Smooth muscle cell (in vitro differentiated cells): Measurements from ENCODE around the gene MYO1B. TPM values are rescaled to one million over a fixed set of nuclear protein-coding genes. Genes with fewer than 3 reads are reported as not detected.
A peak's percentile ranks its signal among the peaks of the same experiment; 100 is the strongest.

Experiments used
- DNase-seq: peaks from one replicate; lab custom pipeline; 2025; ENCODE audit not compliant: unreplicated experiment; lab: John Stamatoyannopoulos, UW
- H2AFZ ChIP-seq: fragments of 200-600 bp; sonication (generic); 2 replicates; pipeline ENCODE4 v1.6.0; 2016; ENCODE audit warnings: antibody characterized with exemption, low read depth, mild to moderate bottlenecking
- H3F3A ChIP-seq: fragments of 200-600 bp; sonication (generic); 2 replicates; pipeline ENCODE4 v1.6.0; 2017; ENCODE audit warnings: antibody characterized with exemption, low read depth
- H3K27ac ChIP-seq: fragments of 200-600 bp; sonication (generic); 2 replicates; pipeline ENCODE4 v1.5.1; 2016; ENCODE audit warnings: low read depth, mild to moderate bottlenecking
- H3K27me3 ChIP-seq: fragments of 200-600 bp; sonication (generic); 2 replicates; pipeline ENCODE4 v1.6.1; 2016; ENCODE audit warnings: low read depth, mild to moderate bottlenecking
- H3K36me3 ChIP-seq: fragments of 200-600 bp; sonication (generic); 2 replicates; pipeline ENCODE4 v1.5.1; 2016; ENCODE audit warnings: low read depth
- H3K4me1 ChIP-seq: fragments of 200-600 bp; sonication (generic); 2 replicates; pipeline ENCODE4 v1.5.1; 2016; ENCODE audit warnings: low read depth
- H3K4me2 ChIP-seq: fragments of 200-600 bp; sonication (generic); 2 replicates; pipeline ENCODE4 v1.6.0; 2016; ENCODE audit warnings: mild to moderate bottlenecking
- H3K4me3 ChIP-seq: fragments of 200-600 bp; sonication (generic); 2 replicates; pipeline ENCODE4 v1.5.1; 2016; ENCODE audit warnings: mild to moderate bottlenecking
- H3K79me2 ChIP-seq: fragments of 200-600 bp; sonication (generic); 2 replicates; pipeline ENCODE4 v1.6.0; 2016; ENCODE audit warnings: low read depth, mild to moderate bottlenecking
- H3K9ac ChIP-seq: fragments of 200-600 bp; sonication (generic); 2 replicates; pipeline ENCODE4 v1.6.0; 2016; ENCODE audit warnings: low read depth
- H3K9me3 ChIP-seq: fragments of 200-600 bp; sonication (generic); replicated peaks from 2 replicates; pipeline ENCODE4 v1.5.1; 2016; ENCODE audit warnings: low read depth
- H4K20me1 ChIP-seq: fragments of 200-600 bp; sonication (generic); 2 replicates; pipeline ENCODE4 v1.6.0; 2016; ENCODE audit warnings: low read depth
- CTCF ChIP-seq: fragments of 200-600 bp; sonication (generic); IDR thresholded peaks from 2 replicates; pipeline ENCODE4 v1.5.1; 2017; ENCODE audit warnings: borderline replicate concordance, mild to moderate bottlenecking, antibody characterized with exemption; ENCODE audit not compliant: insufficient read depth, poor library complexity, severe bottlenecking
- WGBS: methylation state at CpG from one replicate; pipeline ENCODE4 v1.1.7; 2016; ENCODE audit warnings: low lambda C conversion rate; 5-methylcytosine and 5-hydroxymethylcytosine counted together
- polyA plus RNA-seq: library from polyadenylated mRNA; unstranded; fragments of >200 nt; fragmentation: Nextera tagmentation; extraction: Ambion mirVana; gene quantifications from 2 replicates; pipeline ENCODE4 v1.2.1, GENCODE V29; 2016
- total RNA-seq: library from RNA; depleted of rRNA; stranded (reverse); fragments of >200 nt; gene quantifications from 2 replicates; pipeline ENCODE4 v1.2.3, GENCODE V29; 2014

Gene MYO1B
- total and polyA plus RNA-seq, 2 experiments from 2014 or later: 58.8 to 133 TPM

- TF ChIP-seq CTCF: no peak
Observed at GRCh38 chr2:191250400-191250799, 5.2 kb downstream of the MYO1B start.

GRCh38 chr2:191250986-191251385 is 5.8 kb downstream of the MYO1B start:
- Histone ChIP-seq H3K4me2 (peak overlapping the region; percentile 47), H3K79me2 (peaks cover 94% of the 10 kb centered on the region), H3K27ac (peak overlapping the region; percentile 44), H3K36me3 (no peaks in the 10 kb centered on the region), H3K9ac (no peak overlapping the region), H3K27me3 (no peaks in the 10 kb centered on the region), H3F3A (peaks cover 27% of the 10 kb centered on the region), H4K20me1 (peaks cover 75% of the 10 kb centered on the region), H3K4me1 (peaks cover 51% of the 10 kb centered on the region), H3K4me3 (no peak overlapping the region), H2AFZ (no peak overlapping the region), H3K9me3 (no peaks in the 10 kb centered on the region)
- DNase-seq: no peak
- WGBS: 26% methylated on average over 5 of the region's 5 CpGs
- TF ChIP-seq CTCF: no peak

More at GRCh38 chr2:191250400-191250799, 5.2 kb downstream of the MYO1B start:
- H2AFZ ChIP-seq: no peak overlapping the region
- WGBS: 100% methylated on average over 1 of the region's 1 CpG
- peaks cover 90% of the 10 kb centered on the region for H3K79me2 ChIP-seq
- H3K9ac ChIP-seq: no peak overlapping the region
- H4K20me1 ChIP-seq: peaks cover 69% of the 10 kb centered on the region
- H3K9me3 ChIP-seq: no peaks in the 10 kb centered on the region
- H3K4me3 ChIP-seq: no peak overlapping the region
- no peaks in the 10 kb centered on the region for H3K36me3 ChIP-seq
- H3K27ac ChIP-seq: peak overlapping the region; percentile 44
- no peak for DNase-seq
- peaks cover 27% of the 10 kb centered on the region for H3F3A ChIP-seq
- peaks cover 45% of the 10 kb centered on the region for H3K4me1 ChIP-seq
- H3K4me2 ChIP-seq: peak overlapping the region; percentile 47
- no peaks in the 10 kb centered on the region for H3K27me3 ChIP-seq

DNA sequence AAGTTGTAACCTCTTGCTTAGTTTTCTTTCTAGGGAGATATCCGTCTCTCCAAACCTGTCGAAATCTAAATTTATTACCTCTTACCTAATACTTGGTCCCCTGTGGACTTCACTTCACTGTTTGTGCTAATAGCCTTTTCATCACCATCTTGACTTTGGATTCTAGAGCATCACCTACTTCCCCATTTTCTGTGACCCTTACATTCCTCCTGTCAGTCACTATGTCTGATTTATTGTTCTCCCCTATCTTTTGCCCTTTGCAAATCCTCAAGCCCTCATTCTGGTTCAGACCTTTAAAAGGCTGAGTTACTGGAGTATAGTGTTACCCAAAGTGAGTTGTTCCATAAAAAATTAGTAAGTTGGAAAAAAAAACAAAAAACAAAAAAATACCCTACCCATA is 7.5 kb downstream of the MYO1B start:
- Histone ChIP-seq H3K9ac (no peak overlapping the region), H3K4me2 (no peak overlapping the region), H4K20me1 (peaks cover 92% of the 10 kb centered on the region), H3K27me3 (no peaks in the 10 kb centered on the region), H3K79me2 (peaks cover 98% of the 10 kb centered on the region), H3K9me3 (no peaks in the 10 kb centered on the region), H3F3A (peaks cover 11% of the 10 kb centered on the region), H2AFZ (no peak overlapping the region), H3K27ac (no peak overlapping the region), H3K4me1 (peaks cover 43% of the 10 kb centered on the region), H3K4me3 (no peak overlapping the region), H3K36me3 (no peaks in the 10 kb centered on the region)
- WGBS: 69% methylated on average over 2 of the region's 2 CpGs
- no peak for TF ChIP-seq CTCF
- DNase-seq: no peak

DNA sequence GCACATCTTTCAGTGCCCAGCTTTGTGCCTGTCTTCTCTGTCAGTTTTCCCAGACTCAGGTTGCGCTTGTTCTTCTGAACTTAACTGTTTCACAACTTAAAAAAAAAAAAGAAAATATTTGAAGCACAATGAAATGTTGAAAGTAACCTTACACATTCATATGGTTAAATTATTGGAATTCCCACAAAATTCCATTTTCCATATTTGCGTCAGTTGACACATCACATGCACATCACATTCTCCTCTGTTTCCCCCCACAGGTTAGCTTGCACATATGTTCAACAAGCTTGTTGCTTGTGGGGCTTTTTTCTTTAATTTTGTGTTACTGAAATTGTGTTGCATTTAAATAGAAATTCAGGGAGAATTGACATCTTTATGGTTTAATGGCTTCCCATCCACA is 8.3 kb downstream of the MYO1B start:
- no peak for DNase-seq
- WGBS: 90% methylated on average over 2 of the region's 2 CpGs
- Histone ChIP-seq H3K9me3 (no peaks in the 10 kb centered on the region), H4K20me1 (peaks cover 97% of the 10 kb centered on the region), H3K4me3 (no peak overlapping the region), H3K9ac (no peak overlapping the region), H3K79me2 (peaks cover 100% of the 10 kb centered on the region), H3K4me1 (peaks cover 38% of the 10 kb centered on the region), H3K36me3 (no peaks in the 10 kb centered on the region), H3K4me2 (peak overlapping the region; percentile 13), H3K27ac (peak overlapping the region; percentile 23), H3F3A (peaks cover 6% of the 10 kb centered on the region), H3K27me3 (no peaks in the 10 kb centered on the region), H2AFZ (no peak overlapping the region)
- no peak for TF ChIP-seq CTCF
